Activated naive CD4-positive, alpha-beta T cell treated with anti-CD3 and anti-CD28 coated beads, Interleukin-2, amount 50 U/mL, for 24 hours (primary cell): ENCODE data around the gene JMJD4.
"Not testable (repeated sequence)": the region's sequence is repeated elsewhere in the genome, so short reads cannot be mapped to it uniquely, and the experiment has no call there.

Experiments used
- H3K27ac Mint-ChIP-seq: one replicate; pipeline ENCODE4 v1.8.0; 2021; ENCODE audit warnings: mild to moderate bottlenecking, mixed read lengths
- H3K27me3 Mint-ChIP-seq: one replicate; pipeline ENCODE4 v1.8.0; 2021; ENCODE audit warnings: mixed read lengths
- H3K36me3 Mint-ChIP-seq: one replicate; pipeline ENCODE4 v1.8.0; 2021; ENCODE audit warnings: mixed read lengths
- H3K4me1 Mint-ChIP-seq: one replicate; pipeline ENCODE4 v1.8.0; 2021; ENCODE audit warnings: mixed read lengths
- H3K4me3 Mint-ChIP-seq: one replicate; pipeline ENCODE4 v1.8.0; 2021; ENCODE audit warnings: mild to moderate bottlenecking, mixed read lengths
- H3K9me3 Mint-ChIP-seq: one replicate; pipeline ENCODE4 v1.8.0; 2021; ENCODE audit warnings: mixed read lengths

JMJD4 gene

GRCh38 chr1:227731696-227732585 is 3.2 kb downstream of the JMJD4 start:
- H3K4me3 Mint-ChIP-seq: no peak overlapping the region
- no peaks in the 10 kb centered on the region for H3K9me3 Mint-ChIP-seq
- H3K27me3 Mint-ChIP-seq: no peaks in the 10 kb centered on the region
- H3K27ac Mint-ChIP-seq: no peak overlapping the region
- no peaks in the 10 kb centered on the region for H3K36me3 Mint-ChIP-seq
- H3K4me1 Mint-ChIP-seq: peaks cover 40% of the 10 kb centered on the region

- no peaks in the 10 kb centered on the region for H3K27me3 Mint-ChIP-seq
- H3K27ac Mint-ChIP-seq: no peak overlapping the region
- H3K4me1 Mint-ChIP-seq: peaks cover 37% of the 10 kb centered on the region
- H3K4me3 Mint-ChIP-seq: no peak overlapping the region
- no peaks in the 10 kb centered on the region for H3K36me3 Mint-ChIP-seq
- H3K9me3 Mint-ChIP-seq: no peaks in the 10 kb centered on the region
Observed at GRCh38 chr1:227731241-227731677, 3.8 kb downstream of the JMJD4 start.

GRCh38 chr1:227730630-227731151 is 4.4 kb downstream of the JMJD4 start:
- H3K27ac Mint-ChIP-seq: no peak overlapping the region
- H3K4me3 Mint-ChIP-seq: peak overlapping the region; percentile 63
- H3K4me1 Mint-ChIP-seq: peaks cover 37% of the 10 kb centered on the region
- H3K36me3 Mint-ChIP-seq: no peaks in the 10 kb centered on the region
- no peaks in the 10 kb centered on the region for H3K9me3 Mint-ChIP-seq
- no peaks in the 10 kb centered on the region for H3K27me3 Mint-ChIP-seq

DNA sequence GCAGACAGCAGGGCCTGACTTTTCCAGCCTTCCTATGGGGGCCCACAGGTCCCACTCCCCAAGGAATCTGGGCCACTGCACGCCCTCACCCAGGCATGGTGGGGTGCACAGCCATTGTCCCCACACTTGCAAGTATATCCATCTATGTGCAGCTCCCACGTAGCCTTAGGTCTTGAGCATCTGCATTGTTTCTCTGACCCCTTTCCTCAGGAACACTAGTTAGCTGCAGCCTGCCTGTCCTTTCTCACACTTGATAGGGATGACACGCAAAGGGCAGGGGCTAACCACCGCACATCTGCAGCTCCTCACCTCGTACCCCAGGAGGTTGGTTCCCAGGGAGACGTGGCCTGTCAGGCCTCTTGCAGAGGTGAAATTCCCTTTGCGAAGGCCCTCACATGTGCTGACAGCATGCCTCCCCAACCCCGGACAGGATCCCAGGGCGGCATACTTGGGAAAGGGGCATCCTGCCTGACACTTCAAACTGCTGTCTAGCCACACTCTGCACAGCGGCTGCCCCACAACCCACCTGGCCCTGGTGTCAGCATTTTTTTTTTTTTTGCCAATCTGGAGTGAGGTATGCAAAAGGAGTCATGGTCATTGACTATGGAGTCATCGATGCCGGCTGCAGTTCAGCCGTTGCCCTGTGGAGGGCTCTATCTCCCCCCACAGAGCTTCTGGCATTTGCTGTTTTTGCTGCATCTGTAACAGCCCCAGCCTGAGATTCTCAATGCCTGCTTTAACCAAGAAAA is 5.0 kb downstream of the JMJD4 start:
- H3K27ac Mint-ChIP-seq: peak overlapping the region; percentile 72
- no peaks in the 10 kb centered on the region for H3K9me3 Mint-ChIP-seq
- peaks cover 37% of the 10 kb centered on the region for H3K4me1 Mint-ChIP-seq

DNA sequence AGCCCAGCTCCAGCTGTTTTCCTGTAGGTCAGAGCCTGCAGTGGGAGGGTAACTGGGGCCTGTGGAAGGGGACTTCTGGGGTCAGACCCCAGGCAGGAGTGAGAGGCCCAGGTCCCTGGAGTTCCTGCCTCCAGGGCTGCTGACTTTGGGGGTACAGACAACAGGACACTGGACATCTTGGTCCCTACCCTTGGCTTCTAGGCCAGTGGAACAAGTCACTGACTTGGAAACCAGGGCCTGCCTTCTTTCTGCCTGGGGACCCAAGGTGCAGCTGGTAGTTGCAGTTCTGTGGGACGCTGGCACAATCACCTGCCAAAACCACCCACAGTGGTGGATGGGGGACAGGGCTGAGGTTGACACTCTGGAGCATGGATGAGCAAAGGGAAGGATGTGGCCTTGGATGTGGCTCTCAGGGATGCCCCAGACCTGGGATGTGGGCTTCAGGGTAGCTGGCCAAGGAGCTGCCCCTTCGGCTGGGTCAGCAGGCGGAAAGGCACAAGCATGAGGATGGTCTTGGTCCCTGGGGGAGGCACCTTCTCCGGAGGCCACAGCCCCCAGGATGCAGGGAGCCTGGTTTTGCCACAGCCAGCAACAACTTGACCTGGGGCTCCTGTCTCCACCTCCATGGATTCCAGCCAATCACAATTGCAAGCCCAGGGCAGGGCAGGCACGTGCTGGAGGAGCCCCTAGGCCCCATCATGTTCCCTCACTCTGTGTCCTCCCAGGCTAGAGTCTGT is 5.8 kb downstream of the JMJD4 start:
- Mint-ChIP-seq H3K27me3 (no peaks in the 10 kb centered on the region), H3K4me1 (peaks cover 35% of the 10 kb centered on the region), H3K27ac (peak overlapping the region; percentile 41), H3K36me3 (no peaks in the 10 kb centered on the region), H3K9me3 (no peaks in the 10 kb centered on the region), H3K4me3 (peak overlapping the region; percentile 79)

More for the DNA sequence above, 5.0 kb downstream of the JMJD4 start:
- H3K36me3 Mint-ChIP-seq: no peaks in the 10 kb centered on the region
- H3K27me3 Mint-ChIP-seq: no peaks in the 10 kb centered on the region
- peak overlapping the region; percentile 63 for H3K4me3 Mint-ChIP-seq

GRCh38 chr1:227728892-227729143 is 6.3 kb downstream of the JMJD4 start:
- peaks cover 4% of the 10 kb centered on the region for H3K9me3 Mint-ChIP-seq
- peak overlapping the region; percentile 79 for H3K4me3 Mint-ChIP-seq
- peaks cover 32% of the 10 kb centered on the region for H3K4me1 Mint-ChIP-seq
- H3K27ac Mint-ChIP-seq: peak overlapping the region; percentile 41
- H3K36me3 Mint-ChIP-seq: no peaks in the 10 kb centered on the region
- no peaks in the 10 kb centered on the region for H3K27me3 Mint-ChIP-seq

DNA sequence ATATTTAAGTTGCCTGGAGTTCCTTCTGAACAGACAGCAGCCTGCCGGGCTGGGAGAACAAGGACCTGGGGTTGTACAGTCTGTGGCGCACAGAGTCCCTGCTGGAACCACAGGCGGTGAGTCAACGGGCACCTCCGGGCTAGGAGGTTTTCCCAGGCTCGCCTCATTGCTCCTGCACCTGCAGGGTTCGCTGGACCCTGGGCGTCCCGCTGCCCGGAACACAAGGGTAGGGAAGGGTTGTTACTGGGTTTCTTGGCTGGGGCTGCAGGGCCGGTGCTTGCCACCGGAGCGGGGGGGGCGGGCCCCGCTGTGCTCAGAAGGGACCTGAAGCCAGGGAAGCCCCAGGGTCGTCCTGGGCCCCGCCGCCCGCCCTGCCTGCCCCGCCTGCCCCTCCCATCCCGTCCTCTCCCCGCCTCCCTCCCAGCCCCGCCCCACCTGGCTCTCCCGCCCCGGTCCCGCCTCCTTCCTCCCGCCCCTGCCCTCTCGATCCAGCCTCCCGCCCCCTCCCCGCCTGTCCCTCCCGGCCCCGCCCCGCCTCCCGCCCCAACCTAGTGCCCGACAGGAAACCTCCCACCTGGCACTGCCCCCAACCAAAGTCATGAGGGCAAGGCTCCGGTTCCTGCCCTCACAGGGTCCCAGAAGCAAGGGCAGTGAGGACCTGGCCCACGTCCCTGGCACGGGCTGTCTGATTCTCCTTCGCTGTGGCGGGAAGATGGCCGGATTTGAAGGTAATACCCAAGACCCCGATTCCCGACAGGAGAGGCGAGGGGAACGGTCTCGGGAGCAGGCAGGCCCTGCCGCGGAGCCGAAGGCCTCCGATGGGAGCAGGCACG is 6.8 kb downstream of the JMJD4 start:
- Mint-ChIP-seq H3K36me3 (no peaks in the 10 kb centered on the region), H3K4me1 (peaks cover 27% of the 10 kb centered on the region), H3K4me3 (peak overlapping the region; percentile 79), H3K27ac (peak overlapping the region; percentile 65), H3K9me3 (peaks cover 6% of the 10 kb centered on the region), H3K27me3 (peaks cover 2% of the 10 kb centered on the region)

DNA sequence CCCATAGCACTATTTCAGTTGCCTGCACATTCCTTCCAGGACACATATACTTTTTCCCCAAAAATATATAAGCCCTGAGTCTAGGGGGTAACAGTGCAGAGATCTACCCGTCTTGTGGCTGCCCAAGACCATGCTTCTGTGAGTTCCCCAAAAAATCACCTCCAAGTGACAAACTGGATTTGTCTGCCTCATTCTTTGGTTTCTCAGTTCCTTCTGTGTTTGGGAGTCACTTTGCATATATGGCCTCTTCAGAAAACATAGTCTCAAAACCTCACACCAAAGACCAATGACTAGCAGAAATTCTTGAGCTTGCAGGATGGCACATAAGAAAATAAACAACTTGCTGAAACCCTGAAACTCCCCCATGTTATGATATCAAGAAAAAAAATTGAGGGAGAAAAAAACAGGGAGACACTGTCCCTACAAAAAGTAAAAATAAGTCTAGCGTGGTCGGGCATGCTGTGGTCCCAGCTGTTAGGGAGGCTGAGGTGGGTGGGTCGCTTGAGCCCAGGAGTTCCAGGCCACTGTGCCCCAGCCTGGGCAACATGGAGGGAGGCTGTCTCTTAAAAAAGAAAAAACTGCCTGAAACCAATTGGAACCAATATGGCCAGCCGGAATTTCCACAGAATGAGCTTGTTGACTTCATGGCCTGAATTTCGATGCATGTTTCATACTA is 8.0 kb downstream of the JMJD4 start:
- peaks cover 2% of the 10 kb centered on the region for H3K27me3 Mint-ChIP-seq
- H3K4me1 Mint-ChIP-seq: peaks cover 27% of the 10 kb centered on the region
- H3K4me3 Mint-ChIP-seq: peak overlapping the region; percentile 5
- peaks cover 4% of the 10 kb centered on the region for H3K36me3 Mint-ChIP-seq
- H3K9me3 Mint-ChIP-seq: peaks cover 11% of the 10 kb centered on the region
- H3K27ac Mint-ChIP-seq: no peak overlapping the region

- peaks cover 8% of the 10 kb centered on the region for H3K36me3 Mint-ChIP-seq
- peaks cover 27% of the 10 kb centered on the region for H3K4me1 Mint-ChIP-seq
- H3K4me3 Mint-ChIP-seq: no peak overlapping the region
- no peak overlapping the region for H3K27ac Mint-ChIP-seq
- H3K9me3 Mint-ChIP-seq: peaks cover 15% of the 10 kb centered on the region
- H3K27me3 Mint-ChIP-seq: peaks cover 2% of the 10 kb centered on the region
Observed at GRCh38 chr1:227726318-227726717, 8.8 kb downstream of the JMJD4 start.

DNA sequence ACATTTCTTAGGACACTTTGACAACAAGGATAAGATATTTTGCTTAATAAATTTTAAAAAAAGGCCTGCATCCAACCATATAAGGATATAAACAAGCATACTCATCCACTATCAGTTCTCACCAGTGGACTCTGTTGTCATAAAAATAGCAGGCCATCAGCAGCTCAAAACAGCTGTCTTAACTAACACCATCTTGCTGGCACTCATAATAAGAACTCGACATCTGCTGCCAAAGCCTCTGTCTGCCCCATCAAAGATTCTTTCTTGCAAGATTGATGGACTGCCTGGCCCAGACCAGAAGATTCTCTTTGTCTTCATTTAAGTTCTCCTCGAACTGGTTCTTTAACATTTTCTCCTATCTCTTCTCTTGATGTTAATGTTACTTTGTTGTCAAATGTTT is 10.1 kb downstream of the JMJD4 start:
- H3K27me3 Mint-ChIP-seq: peaks cover 2% of the 10 kb centered on the region
- no peak overlapping the region for H3K27ac Mint-ChIP-seq
- H3K4me3 Mint-ChIP-seq: no peak overlapping the region
- peaks cover 22% of the 10 kb centered on the region for H3K9me3 Mint-ChIP-seq
- peaks cover 22% of the 10 kb centered on the region for H3K4me1 Mint-ChIP-seq
- H3K36me3 Mint-ChIP-seq: peaks cover 12% of the 10 kb centered on the region

GRCh38 chr1:227723474-227723873 is 11.6 kb downstream of the JMJD4 start:
- peaks cover 16% of the 10 kb centered on the region for H3K36me3 Mint-ChIP-seq

GRCh38 chr1:227718932-227719331 is 16.2 kb downstream of the JMJD4 start:
- peaks cover 38% of the 10 kb centered on the region for H3K9me3 Mint-ChIP-seq

More at GRCh38 chr1:227723474-227723873, 11.6 kb downstream of the JMJD4 start:
- no peak overlapping the region for H3K4me3 Mint-ChIP-seq
- H3K27me3 Mint-ChIP-seq: peaks cover 2% of the 10 kb centered on the region
- H3K9me3 Mint-ChIP-seq: peaks cover 22% of the 10 kb centered on the region
- H3K27ac Mint-ChIP-seq: no peak overlapping the region
- peaks cover 8% of the 10 kb centered on the region for H3K4me1 Mint-ChIP-seq

GRCh38 chr1:227712648-227713047 is 22.5 kb downstream of the JMJD4 start:
- no peak overlapping the region for H3K4me3 Mint-ChIP-seq
- H3K36me3 Mint-ChIP-seq: peaks cover 20% of the 10 kb centered on the region
- H3K4me1 Mint-ChIP-seq: peaks cover 6% of the 10 kb centered on the region
- peaks cover 31% of the 10 kb centered on the region for H3K9me3 Mint-ChIP-seq
- no peaks in the 10 kb centered on the region for H3K27me3 Mint-ChIP-seq
- no peak overlapping the region for H3K27ac Mint-ChIP-seq

More at GRCh38 chr1:227718932-227719331, 16.2 kb downstream of the JMJD4 start:
- peaks cover 32% of the 10 kb centered on the region for H3K36me3 Mint-ChIP-seq
- H3K27ac Mint-ChIP-seq: no peak overlapping the region
- no peaks in the 10 kb centered on the region for H3K4me1 Mint-ChIP-seq
- H3K27me3 Mint-ChIP-seq: peaks cover 2% of the 10 kb centered on the region
- H3K4me3 Mint-ChIP-seq: no peak overlapping the region

GRCh38 chr1:227710474-227710873 is 24.6 kb downstream of the JMJD4 start:
- H3K9me3 Mint-ChIP-seq: peaks cover 24% of the 10 kb centered on the region
- not testable (repeated sequence) for H3K27me3 Mint-ChIP-seq, H3K27ac Mint-ChIP-seq, H3K4me1 Mint-ChIP-seq, H3K4me3 Mint-ChIP-seq, H3K36me3 Mint-ChIP-seq
